Spleen (tissue), 7 donors: ENCODE measurements around the gene MATCAP1.

Experiments used
- POLR2A ChIP-seq, 3 donors: fragments of 450-650 bp; IDR thresholded peaks; one replicate each; pipeline ENCODE4 v1.5.1; 2017; ENCODE audit warnings: antibody characterized with exemption in 3 of 3, mild to moderate bottlenecking in 1 of 3
- POLR2AphosphoS5 ChIP-seq, 3 donors: sonication (generic); formaldehyde crosslinking; IDR thresholded peaks; one replicate each; pipeline ENCODE4 v1.5.1; 2017; ENCODE audit warnings: antibody characterized with exemption in 3 of 3
- TF ChIP-seq, protein P1 (sequence below), 11 experiments: fragments of 200-600 bp in 7 of 11; fragments of 450-650 bp in 4 of 11; sonication (generic) in 4 of 11; IDR thresholded peaks in 8 of 11; conservative IDR thresholded peaks in 3 of 11; 1 replicate in 7 of 11; 2 replicates in 4 of 11; pipeline versions ENCODE4 v1.4.0 to v1.8.0; 2016 to 2021; ENCODE audit warnings: antibody characterized with exemption in 11 of 11, inconsistent platforms in 4 of 11, mild to moderate bottlenecking in 1 of 11
- donor health status: DM: no; HTN: no; CAD: no; lungs with moderate emphysema.
- donor health status: DM: no; HTN: no; CAD: no.
- donor health status: DM: no; HTN: no; CAD: no.

GRCh38 chr16:67166110-67166547 is 17.6 kb downstream of the MATCAP1 start:
- TF ChIP-seq, protein P1, sequence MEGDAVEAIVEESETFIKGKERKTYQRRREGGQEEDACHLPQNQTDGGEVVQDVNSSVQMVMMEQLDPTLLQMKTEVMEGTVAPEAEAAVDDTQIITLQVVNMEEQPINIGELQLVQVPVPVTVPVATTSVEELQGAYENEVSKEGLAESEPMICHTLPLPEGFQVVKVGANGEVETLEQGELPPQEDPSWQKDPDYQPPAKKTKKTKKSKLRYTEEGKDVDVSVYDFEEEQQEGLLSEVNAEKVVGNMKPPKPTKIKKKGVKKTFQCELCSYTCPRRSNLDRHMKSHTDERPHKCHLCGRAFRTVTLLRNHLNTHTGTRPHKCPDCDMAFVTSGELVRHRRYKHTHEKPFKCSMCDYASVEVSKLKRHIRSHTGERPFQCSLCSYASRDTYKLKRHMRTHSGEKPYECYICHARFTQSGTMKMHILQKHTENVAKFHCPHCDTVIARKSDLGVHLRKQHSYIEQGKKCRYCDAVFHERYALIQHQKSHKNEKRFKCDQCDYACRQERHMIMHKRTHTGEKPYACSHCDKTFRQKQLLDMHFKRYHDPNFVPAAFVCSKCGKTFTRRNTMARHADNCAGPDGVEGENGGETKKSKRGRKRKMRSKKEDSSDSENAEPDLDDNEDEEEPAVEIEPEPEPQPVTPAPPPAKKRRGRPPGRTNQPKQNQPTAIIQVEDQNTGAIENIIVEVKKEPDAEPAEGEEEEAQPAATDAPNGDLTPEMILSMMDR (IDR thresholded peaks at IDR 0.05 in 8 of 11, conservative IDR thresholded peaks at IDR 0.05 in 3 of 11): no peak
- TF ChIP-seq POLR2A (IDR thresholded peaks at IDR 0.05): no peak
- TF ChIP-seq POLR2AphosphoS5 (IDR thresholded peaks at IDR 0.05): no peak
